Caco-2 (cell line): ENCODE data around the gene SLC18A3. TPM values are rescaled to one million over a fixed set of nuclear protein-coding genes. Genes with fewer than 3 reads are reported as not detected.

Source experiments
- BruUV-seq: library from RNA; stranded (reverse); fragments of 400-500 nt; replicated peaks from 2 replicates; lab custom pipeline; 2021; lab: Mats Ljungman, UMichigan
- CTCF ChIA-PET: fragments of 300-600 bp; sonication (Branson Sonifier 250); formaldehyde crosslinking; loops from one replicate; lab custom pipeline; 2022; ENCODE audit warnings: antibody characterized with exemption; lab: Charles Lee
- POLR2A ChIA-PET: fragments of 300-600 bp; sonication (Branson Sonifier 250); formaldehyde crosslinking; loops from one replicate; lab custom pipeline; 2022; ENCODE audit warnings: antibody characterized with exemption; lab: Charles Lee
- DNase-seq, 2 experiments: peaks; one replicate each; pipeline versions ENCODE4 v3.0.0 to v3.0.0-alpha.2; 2020 to 2022
- H3K27me3 ChIP-seq: replicated peaks from 2 replicates; pipeline ENCODE4 v1.6.0; 2011; ENCODE audit warnings: low read length; ENCODE audit not compliant: control insufficient read depth, insufficient read depth
- H3K36me3 ChIP-seq: 2 replicates; pipeline ENCODE4 v1.5.1; 2011; ENCODE audit warnings: low read length; ENCODE audit not compliant: control insufficient read depth, insufficient read depth
- H3K4me1 ChIP-seq: fragments of 250-450 bp; sonication (Bioruptor Pico); 2 replicates; pipeline ENCODE4 v1.5.1; 2020; ENCODE audit warnings: mild to moderate bottlenecking
- H3K4me3 ChIP-seq: 2 replicates; pipeline ENCODE4 v1.5.1; 2011; ENCODE audit warnings: low read depth, mild to moderate bottlenecking, control low read depth, low read length
- H3K9me3 ChIP-seq: fragments of 250-450 bp; sonication (Bioruptor Pico); 2 replicates; pipeline ENCODE4 v1.5.1; 2020; ENCODE audit warnings: mild to moderate bottlenecking, moderate library complexity
- H3K27ac Mint-ChIP-seq: one replicate; pipeline ENCODE4 v1.8.0; 2022; ENCODE audit warnings: mixed read lengths; ENCODE audit not compliant: unreplicated experiment
- H3K27me3 Mint-ChIP-seq: one replicate; pipeline ENCODE4 v1.8.0; 2022; ENCODE audit warnings: mixed read lengths; ENCODE audit not compliant: insufficient read depth, unreplicated experiment
- H3K36me3 Mint-ChIP-seq: one replicate; pipeline ENCODE4 v1.8.0; 2022; ENCODE audit warnings: mild to moderate bottlenecking, mixed read lengths; ENCODE audit not compliant: insufficient read depth, unreplicated experiment
- H3K4me1 Mint-ChIP-seq: one replicate; pipeline ENCODE4 v1.8.0; 2022; ENCODE audit warnings: low read depth, mixed read lengths; ENCODE audit not compliant: unreplicated experiment
- H3K4me3 Mint-ChIP-seq: one replicate; pipeline ENCODE4 v1.8.0; 2022; ENCODE audit warnings: mild to moderate bottlenecking, moderate library complexity, mixed read lengths; ENCODE audit not compliant: unreplicated experiment
- H3K9me3 Mint-ChIP-seq: one replicate; pipeline ENCODE4 v1.8.0; 2022; ENCODE audit warnings: mixed read lengths; ENCODE audit not compliant: unreplicated experiment
- CTCF ChIP-seq, 2 experiments: fragments of 200-600 bp in 1 of 2; IDR thresholded peaks; 1 replicate in 1 of 2; 2 replicates in 1 of 2; pipeline versions ENCODE4 v1.5.1 to v1.8.0; 2011 to 2022; ENCODE audit warnings: antibody characterized with exemption in 1 of 2, control low read depth in 1 of 2, inconsistent platforms in 1 of 2, low read depth in 1 of 2, low read length in 1 of 2, mild to moderate bottlenecking in 1 of 2, moderate library complexity in 1 of 2; ENCODE audit not compliant: insufficient read depth in 1 of 2, severe bottlenecking in 1 of 2, unreplicated experiment in 1 of 2
- intact Hi-C: fragments of 100-400 bp; cut with micrococcal nuclease; formaldehyde crosslinking; loops from one replicate; pipeline ENCODE4 v1.10.0; 2022; ENCODE audit not compliant: unreplicated experiment
- total RNA-seq: library from RNA; stranded (reverse); gene quantifications from 2 replicates; pipeline ENCODE4 v1.2.3, GENCODE V29; 2022

Gene SLC18A3
- total RNA-seq, 1 experiment from 2014 or later: not detected

GRCh38 chr10:49601857-49602256 is 8.3 kb upstream of the SLC18A3 start:
- Histone ChIP-seq H3K36me3 (no peaks in the 10 kb centered on the region), H3K4me1 (peaks cover 43% of the 10 kb centered on the region), H3K4me3 (no peak overlapping the region), H3K9me3 (no peaks in the 10 kb centered on the region), H3K27me3 (no peaks in the 10 kb centered on the region)
- intact Hi-C loops: no loop called here
- TF ChIP-seq CTCF (IDR thresholded peaks at IDR 0.05; ENCODE audit: insufficient read depth in 1 of 2, low read depth in 1 of 2, low read length in 1 of 2, severe bottlenecking in 1 of 2, unreplicated experiment in 1 of 2): no peak
- H3K4me1 Mint-ChIP-seq: peaks cover 11% of the 10 kb centered on the region
- no TSS peak for BruUV-seq
- no peak overlapping the region for H3K4me3 Mint-ChIP-seq
- no peaks in the 10 kb centered on the region for H3K36me3 Mint-ChIP-seq
- ChIA-PET POLR2A (no interaction called here), CTCF (no interaction called here)
- no peaks in the 10 kb centered on the region for H3K9me3 Mint-ChIP-seq
- peaks cover 7% of the 10 kb centered on the region for H3K27me3 Mint-ChIP-seq
- H3K27ac Mint-ChIP-seq: no peak overlapping the region
- DNase-seq: peak in 1 of 2 experiments; percentile 37

- no peaks in the 10 kb centered on the region for H3K36me3 Mint-ChIP-seq
- H3K36me3 ChIP-seq: no peaks in the 10 kb centered on the region
- BruUV-seq: no TSS peak
- ChIA-PET POLR2A (no interaction called here), CTCF (no interaction called here)
- peaks cover 43% of the 10 kb centered on the region for H3K4me1 ChIP-seq
- no peak for TF ChIP-seq CTCF (IDR thresholded peaks at IDR 0.05; ENCODE audit: insufficient read depth in 1 of 2, low read depth in 1 of 2, low read length in 1 of 2, severe bottlenecking in 1 of 2, unreplicated experiment in 1 of 2)
- intact Hi-C loops: no loop called here
- peaks cover 7% of the 10 kb centered on the region for H3K27me3 Mint-ChIP-seq
- H3K9me3 ChIP-seq: no peaks in the 10 kb centered on the region
- no peak overlapping the region for H3K4me3 Mint-ChIP-seq
- peak in 1 of 2 experiments; percentile 22 for DNase-seq
- no peaks in the 10 kb centered on the region for H3K9me3 Mint-ChIP-seq
- H3K27me3 ChIP-seq: no peaks in the 10 kb centered on the region
- H3K27ac Mint-ChIP-seq: no peak overlapping the region
- H3K4me1 Mint-ChIP-seq: peaks cover 16% of the 10 kb centered on the region
- H3K4me3 ChIP-seq: no peak overlapping the region
Observed at GRCh38 chr10:49602380-49603023, 7.6 kb upstream of the SLC18A3 start.

- no peak for TF ChIP-seq CTCF (IDR thresholded peaks at IDR 0.05; ENCODE audit: insufficient read depth in 1 of 2, low read depth in 1 of 2, low read length in 1 of 2, severe bottlenecking in 1 of 2, unreplicated experiment in 1 of 2)
- intact Hi-C loops: no loop called here
- no peaks in the 10 kb centered on the region for H3K36me3 Mint-ChIP-seq
- Histone ChIP-seq H3K9me3 (no peaks in the 10 kb centered on the region), H3K36me3 (no peaks in the 10 kb centered on the region), H3K4me3 (no peak overlapping the region), H3K4me1 (peaks cover 22% of the 10 kb centered on the region), H3K27me3 (no peaks in the 10 kb centered on the region)
- ChIA-PET CTCF (interaction anchor here (1.5 kb wide), 1 partner anchor 17 kb away, joined by 3 read pairs; no protein-coding TSS in a partner anchor), POLR2A (no interaction called here)
- peaks cover 7% of the 10 kb centered on the region for H3K27me3 Mint-ChIP-seq
- DNase-seq: peak in 1 of 2 experiments; percentile 28
- H3K4me3 Mint-ChIP-seq: no peak overlapping the region
- BruUV-seq: no TSS peak
- peaks cover 14% of the 10 kb centered on the region for H3K4me1 Mint-ChIP-seq
- no peaks in the 10 kb centered on the region for H3K9me3 Mint-ChIP-seq
- no peak overlapping the region for H3K27ac Mint-ChIP-seq
Observed at GRCh38 chr10:49605216-49605938, 4.7 kb upstream of the SLC18A3 start.
